T-helper 2 cell (primary cell): ENCODE measurements around the gene CST3.
"Not testable (repeated sequence)": the region's sequence is repeated elsewhere in the genome, so short reads cannot be mapped to it uniquely, and the experiment has no call there.

ENCODE experiments used
- DNase-seq, 5 experiments: peaks; one replicate each; pipeline versions ENCODE4 v3.0.0 to v3.0.0-alpha.2; 2012 to 2022

The CST3 gene

DNA sequence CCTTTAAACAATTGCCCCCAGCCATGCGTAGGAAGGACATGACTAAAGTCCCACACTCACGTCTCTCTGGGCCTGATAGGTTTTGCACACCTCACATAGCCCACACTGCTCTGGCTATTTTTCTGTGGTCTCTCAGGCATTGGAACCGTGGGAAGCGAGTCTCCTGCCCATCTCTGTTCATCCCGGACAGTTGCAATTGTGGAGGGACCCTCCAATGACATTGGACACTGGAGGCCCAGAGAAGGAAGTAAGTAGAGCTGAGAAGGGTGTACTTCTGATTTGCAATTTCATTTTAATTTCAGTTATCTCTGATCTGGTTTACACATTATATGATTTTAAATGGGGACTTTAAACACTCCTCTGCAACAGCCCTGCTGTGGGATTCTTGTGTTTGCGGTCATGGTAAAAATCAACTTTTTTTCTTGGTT is 23.3 kb upstream of the CST3 start:
- DNase-seq: no peak

DNA sequence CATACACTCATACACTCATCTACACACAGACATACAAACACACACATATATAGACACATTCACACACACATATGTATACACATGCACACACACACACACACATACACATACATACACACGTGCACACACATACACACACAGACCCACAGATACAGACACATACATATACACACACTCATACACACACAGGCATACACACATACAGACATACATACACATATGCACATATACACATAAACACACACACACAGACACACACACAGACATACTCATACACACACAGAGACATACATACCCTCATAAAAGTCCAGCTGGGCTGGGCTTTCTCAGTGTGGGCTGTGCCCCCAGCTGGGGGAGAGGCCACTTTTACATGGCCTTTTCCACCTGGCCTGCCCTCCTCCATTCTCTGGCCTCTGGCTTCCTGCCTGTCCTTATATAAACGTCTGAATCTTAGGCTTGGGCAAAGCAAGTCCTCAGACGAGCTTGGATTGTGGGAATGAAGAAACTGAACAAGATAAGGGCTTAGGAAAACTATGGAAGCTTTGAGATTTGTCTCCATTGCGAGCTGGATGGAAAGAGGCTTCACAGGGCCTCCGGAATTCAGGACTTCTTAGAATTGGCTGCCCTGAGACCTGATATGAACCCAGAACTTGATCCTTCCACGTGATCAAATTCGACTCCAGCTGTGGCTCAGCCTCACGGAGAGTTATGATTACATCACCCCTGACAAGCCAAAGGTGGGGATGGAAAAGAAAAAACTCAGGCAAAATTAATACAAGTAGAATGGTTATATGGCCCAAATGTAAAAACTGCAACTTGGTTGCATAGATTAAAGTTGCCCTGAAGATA is 22.5 kb upstream of the CST3 start:
- no peak for DNase-seq

DNA sequence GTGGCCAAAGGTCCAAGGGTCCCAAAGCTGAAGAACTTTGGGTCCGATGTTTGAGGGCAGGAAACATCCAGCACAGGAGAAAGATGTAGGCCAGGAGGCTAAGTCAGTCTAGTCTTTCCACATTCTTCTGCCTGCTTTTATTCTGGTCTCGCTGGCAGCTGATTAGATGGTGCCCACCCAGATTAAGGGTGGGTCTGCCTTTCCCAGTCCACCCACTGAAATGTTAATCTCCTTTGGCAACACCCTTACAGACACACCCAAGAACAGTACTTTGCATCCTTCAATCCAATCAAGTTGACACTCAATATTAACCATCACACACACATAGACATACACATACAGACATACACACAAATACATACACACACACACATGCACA is 21.8 kb upstream of the CST3 start:
- DNase-seq: not testable (repeated sequence)

DNA sequence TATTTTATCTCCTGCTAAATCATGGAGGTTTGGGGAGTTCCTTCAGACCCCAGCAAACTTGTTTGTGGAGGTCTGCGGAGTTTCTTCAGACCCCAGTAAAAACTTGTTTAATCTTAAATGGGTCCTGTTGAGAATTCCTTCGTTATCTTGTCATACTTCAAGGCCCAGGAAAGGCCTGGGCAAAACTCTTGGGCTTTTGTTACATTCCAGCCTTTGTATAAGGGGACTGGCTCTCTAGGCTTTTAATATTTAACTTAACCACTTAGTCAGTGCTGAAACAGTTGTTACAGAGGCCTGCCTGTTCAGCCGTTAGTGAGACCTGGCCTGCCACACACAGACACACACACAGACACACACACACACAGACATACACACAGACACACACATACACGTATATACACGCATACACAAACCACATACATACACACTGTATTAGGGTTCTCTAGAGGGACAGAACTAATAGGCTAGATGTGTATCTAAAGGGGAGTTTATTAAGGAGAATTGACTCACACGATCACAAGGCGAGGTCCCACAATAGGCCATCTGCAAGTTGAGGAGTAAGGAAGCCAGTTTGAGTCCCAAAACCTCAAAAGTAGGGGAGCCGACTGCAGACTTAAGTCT is 21.3 kb upstream of the CST3 start:
- DNase-seq: no peak

DNA sequence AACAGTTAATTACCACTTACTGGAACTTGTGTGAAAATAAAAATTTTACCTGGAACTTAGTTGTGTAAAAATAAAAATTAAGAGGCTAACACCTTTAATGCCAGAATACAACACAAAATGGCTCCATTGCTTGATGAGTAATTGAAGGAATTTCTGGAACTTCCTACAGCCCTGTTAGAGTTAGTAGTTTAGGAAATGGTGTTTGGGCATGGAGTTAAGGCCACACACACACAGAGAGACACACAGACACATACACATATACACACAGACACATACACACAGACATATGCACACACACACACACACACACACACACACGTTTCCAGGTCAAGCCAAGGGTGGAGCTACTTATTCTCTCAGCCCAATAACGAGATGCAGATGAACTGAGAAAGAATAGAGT is 20.6 kb upstream of the CST3 start:
- no peak for DNase-seq

DNA sequence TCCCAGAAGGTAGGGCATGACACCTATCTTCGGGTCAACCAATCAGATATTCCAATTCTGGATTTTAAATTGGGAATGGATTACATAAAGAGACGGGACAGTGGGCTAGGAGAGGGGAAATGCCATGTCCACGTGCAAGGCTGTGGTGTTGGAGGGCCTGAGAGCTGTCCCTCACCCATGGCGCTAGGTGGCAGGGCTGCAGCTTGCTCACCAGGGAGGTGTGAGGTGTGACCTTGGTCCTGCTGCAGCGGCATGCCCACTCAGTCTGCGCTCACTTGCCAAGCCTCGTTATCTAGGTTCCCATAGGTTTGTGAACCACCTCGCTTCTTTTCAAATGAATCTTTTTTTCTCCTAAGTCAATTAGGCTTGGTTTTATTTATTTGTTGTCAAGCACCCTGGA is 19.4 kb upstream of the CST3 start:
- DNase-seq: no peak

DNA sequence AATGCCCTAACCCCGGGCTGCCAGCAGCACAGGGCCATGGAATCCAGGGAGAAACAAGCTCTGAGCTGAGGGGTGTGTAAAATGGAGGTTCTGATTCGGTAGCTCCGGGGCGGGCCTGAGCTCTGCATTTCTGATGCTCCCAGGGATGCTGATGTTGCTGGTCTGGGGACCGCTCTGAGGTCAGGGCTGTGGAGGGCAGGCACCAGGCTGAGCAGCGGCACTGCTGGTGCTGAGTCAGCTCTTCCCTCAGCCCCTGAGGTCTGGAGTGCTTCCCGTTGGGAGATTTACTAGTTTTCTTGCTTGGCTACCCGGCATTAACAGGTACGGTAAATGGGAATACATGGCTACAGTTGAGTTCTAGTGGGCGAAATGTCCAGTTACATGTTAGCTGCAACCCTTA is 18.6 kb upstream of the CST3 start:
- DNase-seq: no peak

DNA sequence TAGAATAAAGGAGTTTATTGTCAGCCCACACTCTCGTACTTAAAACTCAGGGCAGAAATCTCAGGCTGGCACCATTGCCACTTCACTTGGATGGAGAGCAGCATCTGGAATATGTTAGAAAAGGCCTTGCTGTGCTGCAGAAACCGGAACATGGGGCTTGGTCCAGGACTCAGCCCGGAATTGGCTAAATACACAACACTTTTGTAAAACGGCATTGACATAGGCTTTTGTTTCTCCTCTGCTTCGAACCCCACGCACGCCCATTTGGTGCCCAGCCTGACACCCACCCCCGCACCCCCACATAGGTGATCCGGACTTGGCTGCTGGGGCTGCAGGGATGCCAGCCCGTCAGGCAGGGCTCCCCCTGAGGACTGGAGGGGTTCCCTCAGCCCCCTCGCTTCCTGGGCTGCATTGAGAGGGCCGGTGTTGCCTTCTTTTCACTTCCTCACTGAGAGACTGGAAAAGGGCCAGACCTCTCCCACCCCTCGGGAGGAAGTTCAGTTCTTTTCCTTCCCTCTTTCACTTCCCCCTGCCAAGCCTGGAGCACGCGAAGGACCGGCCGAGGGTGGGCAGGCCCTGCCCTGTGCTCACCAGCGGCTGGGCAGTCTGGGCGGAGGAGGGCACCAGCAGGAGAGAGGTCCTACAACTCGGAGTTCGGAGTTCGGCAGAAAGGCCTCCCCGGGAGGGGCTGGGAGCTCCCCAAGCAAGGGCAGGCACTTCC is 17.9 kb upstream of the CST3 start:
- DNase-seq: no peak

DNA sequence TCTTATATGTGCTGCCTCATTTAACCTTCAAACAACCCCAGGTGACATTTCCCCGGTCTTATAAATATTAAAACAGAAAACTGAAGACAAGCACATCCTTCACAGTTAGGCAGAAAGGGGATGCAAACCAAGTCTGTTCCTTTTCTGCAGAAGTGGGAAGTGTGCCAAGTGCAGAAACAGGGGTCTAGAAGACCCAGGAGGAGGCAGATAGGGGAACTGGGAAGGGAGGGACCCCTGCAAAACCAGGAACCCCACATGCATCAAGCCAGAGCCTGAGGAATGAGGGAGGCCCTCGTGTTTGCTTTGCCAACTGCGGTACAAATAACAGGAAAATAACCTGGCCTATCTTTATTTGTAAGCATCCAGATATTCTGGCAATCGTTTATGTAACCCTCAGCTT is 17.0 kb upstream of the CST3 start:
- no peak for DNase-seq

DNA sequence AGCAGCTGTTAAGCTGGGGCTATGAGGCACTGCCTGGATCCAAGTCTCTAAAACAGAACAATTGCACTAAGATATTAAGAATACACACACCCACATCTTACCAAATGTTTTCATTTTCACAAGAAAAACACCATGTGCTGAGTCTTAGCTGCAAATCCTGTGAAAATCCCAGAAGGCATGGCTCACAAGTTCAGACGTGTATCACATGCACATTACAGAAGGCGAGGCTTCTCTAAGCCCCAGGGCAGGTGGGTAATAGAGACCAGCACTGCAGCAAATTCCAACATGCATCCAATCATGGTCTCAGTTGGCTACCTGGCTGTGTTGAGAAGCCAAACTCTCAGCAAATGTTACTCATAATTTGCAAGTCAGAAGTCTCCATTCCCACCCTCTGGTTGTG is 16.2 kb upstream of the CST3 start:
- no peak for DNase-seq

DNA sequence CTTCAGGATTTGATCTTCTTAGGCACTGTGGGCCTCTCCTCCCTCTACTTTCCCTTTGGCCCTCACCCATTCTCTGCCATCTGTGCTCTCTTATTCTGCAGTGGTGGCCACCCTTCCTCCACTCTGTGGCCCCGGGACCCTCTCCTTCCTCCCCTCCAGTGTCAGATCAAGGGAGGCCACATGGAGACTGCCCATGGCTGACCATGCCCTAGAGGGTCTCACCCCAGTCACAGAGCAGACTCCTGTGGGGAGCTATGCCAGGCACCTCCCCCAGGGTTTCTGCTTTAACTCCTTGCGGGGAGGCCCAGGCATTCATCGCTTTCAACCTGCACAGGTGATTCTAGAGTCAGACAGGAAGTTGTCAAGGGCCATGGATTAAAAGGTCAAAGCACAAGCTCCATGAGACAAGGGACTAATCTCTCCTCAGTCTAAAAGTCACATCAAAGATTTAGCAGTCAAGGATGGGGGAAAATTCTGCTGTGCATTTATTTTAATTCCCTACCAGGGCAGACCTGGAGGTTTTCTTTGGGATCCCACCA is 15.7 kb upstream of the CST3 start:
- DNase-seq: no peak

DNA sequence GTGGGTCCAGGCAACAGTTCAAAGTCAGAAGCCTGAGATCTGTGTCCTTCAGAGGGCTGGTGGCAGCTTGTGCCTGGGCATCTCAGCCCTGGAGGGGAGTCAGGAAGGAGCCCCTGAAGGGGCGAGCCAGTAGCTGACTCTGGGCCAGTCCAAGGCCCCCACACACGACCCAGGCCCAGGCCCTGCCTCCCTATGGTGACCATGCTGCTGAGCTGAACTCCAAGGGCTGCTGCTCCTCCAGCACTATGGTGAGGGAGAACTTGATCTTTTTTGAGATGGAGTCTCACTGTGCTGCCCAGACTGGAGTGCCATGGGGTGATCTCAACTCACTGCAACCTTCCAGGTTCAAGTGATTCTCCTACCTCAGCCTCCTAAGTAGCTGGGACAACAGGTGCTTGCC is 15.2 kb upstream of the CST3 start:
- no peak for DNase-seq

DNA sequence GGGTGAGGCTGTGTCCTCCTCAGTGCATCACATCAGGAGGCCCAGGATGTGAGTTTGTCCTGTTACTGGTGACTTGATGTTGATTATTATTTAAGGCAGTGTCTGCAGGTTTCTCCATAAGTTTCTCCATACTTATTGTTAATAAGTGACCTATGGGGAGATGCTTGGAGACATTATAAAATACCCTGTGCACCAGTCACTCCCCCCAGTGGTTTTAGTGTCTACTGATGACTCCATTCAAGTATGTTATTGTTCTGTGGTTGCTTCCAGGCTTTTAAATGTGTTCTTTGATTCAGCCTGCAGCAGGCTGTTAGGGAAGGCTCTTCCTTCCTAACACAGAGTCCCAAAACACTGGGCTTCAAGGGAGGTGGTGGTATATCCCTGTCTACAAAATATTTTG is 14.6 kb upstream of the CST3 start:
- no peak for DNase-seq

DNA sequence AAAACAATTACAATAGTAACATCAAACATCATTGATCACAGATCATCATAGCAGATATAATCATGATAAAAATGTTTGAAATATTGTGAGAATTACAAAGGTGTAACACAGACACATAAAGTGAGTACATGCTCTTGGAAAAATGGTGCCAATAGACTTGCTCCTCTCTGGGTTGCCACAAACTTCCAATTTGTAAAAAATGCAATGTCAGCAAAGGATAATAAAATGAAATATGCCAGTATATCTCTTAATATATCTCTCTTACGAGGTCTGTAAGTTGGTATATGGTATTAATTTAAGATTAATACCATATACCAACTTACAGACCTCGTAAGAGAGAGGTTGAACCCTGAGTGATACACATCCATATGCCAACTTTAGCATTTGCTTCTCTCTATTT is 13.4 kb upstream of the CST3 start:
- DNase-seq: no peak

DNA sequence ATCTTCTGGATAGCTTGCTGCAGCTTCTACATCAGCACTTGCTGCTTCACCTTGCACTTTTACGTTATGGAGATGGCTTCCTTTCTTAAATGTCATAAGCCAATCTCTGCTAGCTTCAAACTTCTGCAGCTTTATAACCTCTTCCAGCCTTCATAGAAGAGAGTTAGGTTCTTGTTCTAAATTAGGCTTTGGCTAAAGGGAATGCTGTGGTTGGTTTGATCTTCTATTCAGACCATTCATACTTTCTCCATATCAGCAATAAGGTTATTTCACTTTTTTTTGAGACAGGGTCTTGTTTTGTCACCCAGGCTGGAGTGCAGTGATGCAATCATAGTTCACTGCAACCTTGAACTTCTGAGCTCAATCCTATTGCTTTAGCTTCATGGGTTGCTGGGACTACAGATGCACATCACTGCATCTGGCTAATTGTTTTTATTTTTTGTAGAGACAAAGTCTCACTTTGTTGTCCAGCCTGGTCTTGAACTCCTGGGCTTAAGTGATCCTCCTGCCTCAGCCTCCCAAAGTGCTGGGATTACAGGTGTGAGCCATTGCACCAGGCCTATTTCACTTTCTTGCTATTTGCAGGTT is 12.2 kb upstream of the CST3 start:
- DNase-seq: no peak

DNA sequence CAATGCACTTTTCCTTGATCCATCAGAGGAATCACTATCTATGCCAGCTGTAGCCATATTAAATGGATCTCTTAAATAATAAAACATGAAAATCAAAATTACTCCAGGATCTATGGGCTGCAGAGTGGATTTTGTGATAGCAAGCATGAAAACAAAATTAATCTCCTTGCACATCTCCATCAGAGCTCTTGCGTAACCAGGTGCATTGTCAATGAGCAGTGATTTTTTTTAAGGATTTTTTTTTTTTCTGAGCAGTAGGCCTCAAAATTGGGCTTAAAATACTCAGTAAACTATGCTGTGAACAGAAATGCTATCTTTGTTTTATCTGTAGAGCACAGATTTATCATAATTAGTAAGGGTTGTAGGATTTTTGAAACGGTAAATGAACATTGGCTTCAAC is 11.5 kb upstream of the CST3 start:
- DNase-seq: no peak

DNA sequence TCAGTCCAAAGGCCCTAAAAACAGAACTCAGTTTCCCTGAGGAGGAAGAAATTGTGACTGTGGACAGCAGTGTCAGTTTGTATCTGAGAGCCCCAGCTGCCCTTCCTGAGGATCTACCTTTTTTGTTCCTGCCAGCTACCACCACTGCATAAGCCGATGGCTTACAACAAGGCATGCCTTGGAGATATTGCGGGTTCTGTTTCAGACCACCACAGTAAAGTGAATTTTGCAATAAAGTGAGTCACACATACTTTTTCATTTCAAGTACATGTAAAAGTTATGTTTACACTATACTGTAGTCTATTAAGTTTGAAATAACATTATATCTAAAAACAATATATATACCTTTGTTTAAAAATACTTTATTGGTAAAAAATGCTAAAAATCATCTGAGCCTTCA is 9.6 kb upstream of the CST3 start:
- no peak for DNase-seq

DNA sequence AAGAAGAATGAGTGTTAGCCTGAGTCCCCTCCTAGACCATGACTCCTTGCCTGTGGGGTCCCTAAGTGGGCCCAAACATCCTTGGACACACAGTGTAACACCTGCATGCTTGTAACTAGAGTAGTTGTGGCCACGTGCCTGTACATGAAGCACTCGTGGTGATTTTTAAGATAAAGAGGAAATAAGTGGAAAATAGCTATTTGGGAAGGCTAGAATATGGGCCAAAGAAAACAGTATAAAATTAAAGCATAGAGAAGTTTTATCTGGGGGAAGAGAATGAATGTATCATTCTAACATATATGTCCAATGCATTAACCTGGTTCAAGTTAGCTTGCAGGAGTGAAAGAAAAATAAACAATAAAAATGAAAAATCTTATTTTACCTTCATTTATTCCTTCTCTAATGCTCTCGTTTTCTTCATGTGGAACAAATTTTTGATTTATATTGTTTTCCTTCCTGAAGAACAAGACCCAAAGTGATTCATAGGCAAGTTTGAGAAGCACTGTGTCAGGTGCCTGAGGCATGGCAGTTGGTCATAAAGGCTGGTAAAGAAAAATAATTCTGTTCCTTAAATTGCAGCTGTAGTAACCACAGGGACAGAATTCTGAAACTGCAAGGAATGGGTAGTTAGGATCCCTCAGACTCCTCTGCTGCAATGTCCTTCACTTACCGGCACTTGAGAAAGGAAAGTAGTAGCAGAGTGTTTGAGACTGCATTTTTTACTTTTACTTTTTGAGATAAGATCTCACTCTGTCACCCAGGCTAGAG is 8.5 kb upstream of the CST3 start:
- no peak for DNase-seq

DNA sequence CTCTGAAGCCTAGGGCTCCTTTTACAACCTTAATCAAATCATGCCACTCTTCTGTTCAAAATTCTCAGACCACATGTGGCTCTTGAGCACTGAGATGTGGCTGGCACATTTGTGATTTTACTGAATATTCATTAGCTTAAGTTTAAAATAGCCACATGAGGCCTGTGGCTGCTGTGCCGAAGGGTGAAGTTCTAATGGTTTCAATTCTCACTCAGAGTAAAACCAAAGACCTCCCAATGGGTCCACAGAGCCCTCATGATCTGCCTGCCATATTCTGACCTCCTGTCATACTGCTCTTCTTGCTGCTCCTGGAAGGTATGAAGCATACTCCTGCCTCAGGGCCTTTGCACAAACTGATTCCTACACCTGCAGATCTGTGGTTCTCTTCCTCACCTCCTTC is 7.8 kb upstream of the CST3 start:
- no peak for DNase-seq

DNA sequence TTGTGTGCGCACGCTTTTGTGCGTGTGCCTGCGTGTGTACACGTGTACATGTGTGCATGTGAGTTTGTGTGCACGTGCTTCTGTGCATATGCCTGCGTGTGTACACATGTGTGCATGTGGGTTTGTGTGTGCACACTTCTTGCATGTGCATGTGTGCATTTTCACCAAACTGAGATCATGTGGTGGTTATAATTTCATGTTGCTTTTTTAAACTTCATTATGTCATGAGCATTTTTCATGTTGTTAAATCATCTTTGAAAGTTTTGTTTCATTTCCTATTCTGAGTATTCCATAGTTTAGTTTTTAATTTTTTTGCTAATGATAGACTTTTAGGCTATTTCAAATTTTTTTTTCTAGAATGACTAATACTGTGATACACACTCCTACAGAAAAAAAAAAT is 6.4 kb upstream of the CST3 start:
- DNase-seq: no peak

DNA sequence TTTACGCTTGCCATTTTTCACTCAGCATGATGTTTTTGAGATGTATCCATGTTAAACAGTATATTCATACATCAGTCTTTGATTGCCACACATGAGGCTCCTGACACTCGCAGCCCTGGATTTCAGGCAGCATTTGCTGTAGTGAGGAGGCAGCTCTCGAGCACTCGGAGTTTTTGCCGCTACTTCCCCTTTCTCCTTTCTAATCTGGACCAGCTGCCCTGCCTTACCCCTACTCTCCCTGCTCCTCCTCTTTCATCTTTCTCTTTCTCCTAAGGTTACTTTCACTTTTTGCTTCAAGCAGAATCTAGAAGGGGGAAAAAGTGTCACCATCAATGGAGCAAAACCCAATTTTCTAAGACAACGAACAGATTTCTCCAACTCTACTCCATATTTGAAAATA is 5.9 kb upstream of the CST3 start:
- no peak for DNase-seq

DNA sequence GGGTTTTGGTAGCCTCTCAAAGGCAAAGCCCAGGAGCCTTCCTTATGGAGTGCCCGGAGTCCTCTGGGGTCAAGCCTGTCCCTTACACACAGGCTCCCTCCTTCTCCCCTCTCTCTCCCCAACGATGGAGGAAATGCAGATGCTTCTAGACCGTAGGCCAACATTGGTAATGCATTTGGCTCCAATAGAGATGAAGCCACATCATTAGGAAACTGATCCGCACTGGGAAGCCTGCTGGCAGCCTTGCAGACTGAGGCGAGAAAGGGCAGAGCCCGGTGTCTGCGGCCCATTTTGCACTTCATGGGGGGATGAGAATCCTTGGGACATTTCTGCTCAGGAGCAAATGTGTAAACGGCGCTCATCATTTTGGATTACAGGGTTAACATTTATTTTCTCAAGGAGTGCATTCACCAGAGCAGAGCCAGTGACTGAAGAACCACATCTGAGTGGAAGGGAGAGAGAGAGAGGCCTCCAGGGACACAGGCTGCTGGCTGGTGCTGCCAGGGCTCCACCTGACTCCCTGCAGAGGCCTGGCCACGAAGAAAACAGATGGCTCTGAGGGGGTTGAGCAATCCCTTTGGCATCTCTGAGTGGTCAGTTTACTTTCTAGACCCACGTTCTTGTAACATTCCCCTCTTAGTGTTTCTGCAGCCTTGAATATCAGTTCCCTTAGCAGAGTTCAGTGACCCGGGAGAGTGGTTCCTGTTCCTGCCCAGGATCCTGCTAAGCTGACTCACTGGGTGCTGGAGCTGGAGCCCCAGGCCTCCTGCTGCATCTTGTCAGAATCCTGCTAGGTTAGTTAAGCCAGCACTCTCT is 4.4 kb upstream of the CST3 start:
- DNase-seq: no peak
